Measurements from ENCODE around the gene PCBD1.

- TF ChIP-seq CTCF (conservative IDR thresholded peaks at IDR 0.05), result no peak
- no peak for TF ChIP-seq EZH2 (IDR thresholded peaks at IDR 0.05; ENCODE audit: low read depth)
Observed at GRCh38 chr10:70849582-70850016, 38.8 kb downstream of the PCBD1 start.
